NCI-H446 (cell line): ENCODE results near the gene TNRC6B.
A peak's percentile ranks its signal among the peaks of the same experiment; 100 is the strongest.
"Not testable (repeated sequence)": the region's sequence is repeated elsewhere in the genome, so short reads cannot be mapped to it uniquely, and the experiment has no call there.

ENCODE experiments used
- DNase-seq, 2 experiments: peaks; one replicate each; lab custom pipeline; 2025; lab: John Stamatoyannopoulos, UW

The TNRC6B gene

GRCh38 chr22:40177738-40178416 lies at the start of gene TNRC6B:
Gene TNRC6B (plus strand): TSS chr22:40177925. CDS start chr22:40178136, 211 bp downstream.
- DNase-seq: peak; percentile 88 to 93

- no peak for DNase-seq
Measured at GRCh38 chr22:40128989-40129388, 48.7 kb upstream of the TNRC6B start.

GRCh38 chr22:40137132-40137531 lies 40.6 kb upstream of the TNRC6B start:
- DNase-seq: no peak

- no peak for DNase-seq
Measured at GRCh38 chr22:40138866-40139265, 38.9 kb upstream of the TNRC6B start.

- DNase-seq: no peak
Measured at GRCh38 chr22:40147388-40148176, 30.1 kb upstream of the TNRC6B start.

- no peak for DNase-seq
Measured at GRCh38 chr22:40153192-40153591, 24.5 kb upstream of the TNRC6B start.

GRCh38 chr22:40153705-40154104 lies 24.0 kb upstream of the TNRC6B start:
- DNase-seq: no peak

GRCh38 chr22:40156001-40156516 lies 21.7 kb upstream of the TNRC6B start:
- DNase-seq: no peak

GRCh38 chr22:40156682-40157081 lies 21.0 kb upstream of the TNRC6B start:
- DNase-seq: not testable (repeated sequence)

- DNase-seq: no peak
Measured at GRCh38 chr22:40157330-40157945, 20.3 kb upstream of the TNRC6B start.

GRCh38 chr22:40161194-40161593 lies 16.5 kb upstream of the TNRC6B start:
- DNase-seq: no peak

- not testable (repeated sequence) for DNase-seq
Measured at GRCh38 chr22:40165537-40165936, 12.2 kb upstream of the TNRC6B start.

- DNase-seq: no peak
Measured at GRCh38 chr22:40175611-40176244, 2.0 kb upstream of the TNRC6B start.

GRCh38 chr22:40176921-40177737 lies 596 bp upstream of the TNRC6B start:
- DNase-seq: peak in 1 of 2 experiments; percentile 14

- peak; percentile 57 to 61 for DNase-seq
Measured at GRCh38 chr22:40178417-40179409, 988 bp downstream of the TNRC6B start.

GRCh38 chr22:40179526-40179925 lies 1.8 kb downstream of the TNRC6B start:
- DNase-seq: no peak

- DNase-seq: no peak
Measured at GRCh38 chr22:40180403-40180802, 2.7 kb downstream of the TNRC6B start.

- DNase-seq: no peak
Measured at GRCh38 chr22:40181323-40181722, 3.6 kb downstream of the TNRC6B start.

- no peak for DNase-seq
Measured at GRCh38 chr22:40182231-40182835, 4.6 kb downstream of the TNRC6B start.
